ENCODE data around the gene CCDC171. TPM values are rescaled to one million over a fixed set of nuclear protein-coding genes. Genes with fewer than 3 reads are reported as not detected.

Gene CCDC171
- total RNA-seq, 1 experiment from 2014 or later: 2.8 TPM

- H3K27me3 Mint-ChIP-seq (ENCODE audit: low read depth): no peaks in the 10 kb centered on the region
- H3K27ac Mint-ChIP-seq: no peak overlapping the region
- no peak overlapping the region for H3K4me3 Mint-ChIP-seq
- no peak for TF ChIP-seq SMAD3 (CRISPR knock-in tag; IDR thresholded peaks at IDR 0.05; ENCODE audit: borderline replicate concordance)
- TF ChIP-seq ZBTB21 (CRISPR knock-in tag; IDR thresholded peaks at IDR 0.05; ENCODE audit: borderline replicate concordance): no peak
- no peak for DNase-seq (ENCODE audit: low spot score)
- no peak for ATAC-seq
- CTCF ChIA-PET: interaction anchor here (0.7 kb wide), 1 partner anchor 323 kb away, joined by 5 read pairs; no protein-coding TSS in a partner anchor
- H3K36me3 Mint-ChIP-seq: no peaks in the 10 kb centered on the region
- POLR2A ChIA-PET: no interaction called here
- H3K9me3 Mint-ChIP-seq: no peaks in the 10 kb centered on the region
- H3K4me1 Mint-ChIP-seq: no peaks in the 10 kb centered on the region
Measured at GRCh38 chr9:15831384-15831783, 278.5 kb downstream of the CCDC171 start.

GRCh38 chr9:15834541-15834940 is 281.7 kb downstream of the CCDC171 start:
- no peaks in the 10 kb centered on the region for H3K27me3 Mint-ChIP-seq (ENCODE audit: low read depth)
- no peak for ATAC-seq
- DNase-seq (ENCODE audit: low spot score): no peak
- TF ChIP-seq PRRX2 (CRISPR knock-in tag; IDR thresholded peaks at IDR 0.05): no peak
- TF ChIP-seq ZMAT4 (CRISPR knock-in tag; IDR thresholded peaks at IDR 0.05): no peak
- no peak for TF ChIP-seq TP53 (CRISPR knock-in tag; IDR thresholded peaks at IDR 0.05)
- TF ChIP-seq ATF2 (CRISPR knock-in tag; IDR thresholded peaks at IDR 0.05; ENCODE audit: borderline replicate concordance, low read depth): no peak
- TF ChIP-seq ZBTB21 (CRISPR knock-in tag; IDR thresholded peaks at IDR 0.05; ENCODE audit: borderline replicate concordance): no peak
- TF ChIP-seq GTF2I (CRISPR knock-in tag; conservative IDR thresholded peaks at IDR 0.05): no peak
- TF ChIP-seq E2F1 (CRISPR knock-in tag; IDR thresholded peaks at IDR 0.05): no peak
- no peak for TF ChIP-seq ZNF423 (CRISPR knock-in tag; IDR thresholded peaks at IDR 0.05)
- TF ChIP-seq AFF4 (CRISPR knock-in tag; IDR thresholded peaks at IDR 0.05; ENCODE audit: borderline replicate concordance): no peak
- no peak for TF ChIP-seq NFATC4 (CRISPR knock-in tag; IDR thresholded peaks at IDR 0.05)
- no peak for TF ChIP-seq ZNF396 (CRISPR knock-in tag; IDR thresholded peaks at IDR 0.05; ENCODE audit: borderline replicate concordance)
- no peak for TF ChIP-seq TEAD4 (CRISPR knock-in tag; IDR thresholded peaks at IDR 0.05)
- TF ChIP-seq ETV6 (CRISPR knock-in tag; IDR thresholded peaks at IDR 0.05): no peak
- no peak for TF ChIP-seq USF1 (CRISPR knock-in tag; IDR thresholded peaks at IDR 0.05)
- TF ChIP-seq FOXP1 (CRISPR knock-in tag; IDR thresholded peaks at IDR 0.05; ENCODE audit: borderline replicate concordance): no peak
- no peak for TF ChIP-seq HMGXB4 (CRISPR knock-in tag; IDR thresholded peaks at IDR 0.05)
- TF ChIP-seq FOXJ3 (CRISPR knock-in tag; IDR thresholded peaks at IDR 0.05; ENCODE audit: borderline replicate concordance): no peak
- TF ChIP-seq CTCF (IDR thresholded peaks at IDR 0.05): no peak
- TF ChIP-seq CBFB (CRISPR knock-in tag; IDR thresholded peaks at IDR 0.05; ENCODE audit: low read depth): no peak
- H3K9me3 Mint-ChIP-seq: no peaks in the 10 kb centered on the region
- ChIA-PET POLR2A (no interaction called here), CTCF (no interaction called here)
- H3K4me1 Mint-ChIP-seq: no peaks in the 10 kb centered on the region
- H3K4me3 Mint-ChIP-seq: no peak overlapping the region
- H3K36me3 Mint-ChIP-seq: no peaks in the 10 kb centered on the region
- H3K27ac Mint-ChIP-seq: no peak overlapping the region
